Upper lobe of right lung (tissue), 1 donor: Measurements from ENCODE around the gene CLEC20A. TPM values are rescaled to one million over a fixed set of nuclear protein-coding genes. Genes with fewer than 3 reads are reported as not detected.

Experiments used
- ATAC-seq: fragments of 200-7000 bp; cut with Tn5 transposase; one replicate; pipeline ENCODE4 v1.9.1; 2020; ENCODE audit warnings: mild to moderate bottlenecking, moderate library complexity
- DNase-seq: peaks from one replicate; pipeline ENCODE4 v3.0.0-alpha.2; 2020
- H3K27ac ChIP-seq: fragments of 200-600 bp; one replicate; pipeline ENCODE4 v1.8.0; 2022
- H3K27me3 ChIP-seq: fragments of 200-600 bp; one replicate; pipeline ENCODE4 v1.8.0; 2022; ENCODE audit warnings: mild to moderate bottlenecking
- H3K36me3 ChIP-seq: fragments of 200-600 bp; one replicate; pipeline ENCODE4 v1.8.0; 2022
- H3K4me1 ChIP-seq: fragments of 200-600 bp; one replicate; pipeline ENCODE4 v1.8.0; 2022
- H3K4me3 ChIP-seq: fragments of 200-600 bp; one replicate; pipeline ENCODE4 v1.8.0; 2022; ENCODE audit warnings: mild to moderate bottlenecking
- H3K9me3 ChIP-seq: fragments of 200-600 bp; one replicate; pipeline ENCODE4 v1.8.0; 2022
- intact Hi-C: fragments of 100-400 bp; cut with DNase I; formaldehyde crosslinking; loops from one replicate; pipeline ENCODE4 v1.11.0; 2022
- total RNA-seq: library from RNA; stranded (reverse); fragmentation: NEBNext Ultra II Directional; extraction: Animal tissue kit (Norgen Biotek cat#: 25700); gene quantifications from one replicate; pipeline ENCODE4 v1.2.1, GENCODE V29; 2021
- TF ChIP-seq, protein P1 (sequence below): fragments of 200-600 bp; IDR thresholded peaks from one replicate; pipeline ENCODE4 v1.8.0; 2022; ENCODE audit warnings: antibody characterized with exemption
- donor health status: DM: no; HTN: yes; CAD: no; lungs with severe emphysema.

The CLEC20A gene
- total RNA-seq, 1 donor from 2014 or later, result not detected

DNA sequence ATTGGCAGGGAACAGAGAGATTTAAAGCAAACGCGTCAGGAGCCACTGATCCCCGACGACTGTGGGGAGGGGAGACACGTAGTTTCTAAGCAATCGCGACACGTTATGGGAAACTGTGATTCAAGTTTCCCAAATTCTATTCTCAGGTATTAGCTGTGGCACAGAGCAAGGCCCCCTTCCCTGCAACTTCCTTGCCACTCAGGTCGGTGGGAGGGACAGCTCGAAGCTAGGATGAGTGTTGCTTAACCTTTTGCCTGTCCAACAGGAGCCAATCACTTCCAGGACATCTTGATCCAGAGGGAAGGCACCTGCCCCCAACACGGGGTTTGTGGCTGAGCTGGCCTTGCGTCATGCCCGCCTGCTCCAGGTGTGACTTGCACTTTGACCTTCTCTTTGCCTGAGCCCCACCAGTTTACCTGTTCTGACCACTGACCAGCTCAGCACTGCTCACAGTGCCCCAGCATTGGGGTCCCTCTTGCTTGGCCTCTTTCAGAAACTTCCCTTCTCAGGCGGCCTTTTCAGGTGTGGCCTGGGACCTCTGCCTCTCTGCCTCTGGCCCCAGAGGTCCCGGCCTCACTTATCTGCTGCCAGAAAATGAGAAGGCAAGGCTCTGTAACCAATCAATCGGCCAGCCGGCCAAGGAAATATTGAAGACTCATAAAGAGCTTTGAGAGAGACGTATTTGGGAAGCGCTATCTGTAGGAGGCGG lies 40.8 kb upstream of the CLEC20A start:
- H3K27ac ChIP-seq, result no peak overlapping the region
- no peak overlapping the region for H3K4me3 ChIP-seq
- no peaks in the 10 kb centered on the region for H3K36me3 ChIP-seq
- TF ChIP-seq, protein P1, sequence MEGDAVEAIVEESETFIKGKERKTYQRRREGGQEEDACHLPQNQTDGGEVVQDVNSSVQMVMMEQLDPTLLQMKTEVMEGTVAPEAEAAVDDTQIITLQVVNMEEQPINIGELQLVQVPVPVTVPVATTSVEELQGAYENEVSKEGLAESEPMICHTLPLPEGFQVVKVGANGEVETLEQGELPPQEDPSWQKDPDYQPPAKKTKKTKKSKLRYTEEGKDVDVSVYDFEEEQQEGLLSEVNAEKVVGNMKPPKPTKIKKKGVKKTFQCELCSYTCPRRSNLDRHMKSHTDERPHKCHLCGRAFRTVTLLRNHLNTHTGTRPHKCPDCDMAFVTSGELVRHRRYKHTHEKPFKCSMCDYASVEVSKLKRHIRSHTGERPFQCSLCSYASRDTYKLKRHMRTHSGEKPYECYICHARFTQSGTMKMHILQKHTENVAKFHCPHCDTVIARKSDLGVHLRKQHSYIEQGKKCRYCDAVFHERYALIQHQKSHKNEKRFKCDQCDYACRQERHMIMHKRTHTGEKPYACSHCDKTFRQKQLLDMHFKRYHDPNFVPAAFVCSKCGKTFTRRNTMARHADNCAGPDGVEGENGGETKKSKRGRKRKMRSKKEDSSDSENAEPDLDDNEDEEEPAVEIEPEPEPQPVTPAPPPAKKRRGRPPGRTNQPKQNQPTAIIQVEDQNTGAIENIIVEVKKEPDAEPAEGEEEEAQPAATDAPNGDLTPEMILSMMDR, result no peak
- no peaks in the 10 kb centered on the region for H3K9me3 ChIP-seq
- intact Hi-C loops, result no loop called here
- DNase-seq, result no peak
- no peak for ATAC-seq
- no peaks in the 10 kb centered on the region for H3K27me3 ChIP-seq
- H3K4me1 ChIP-seq, result peaks cover 10% of the 10 kb centered on the region

DNA sequence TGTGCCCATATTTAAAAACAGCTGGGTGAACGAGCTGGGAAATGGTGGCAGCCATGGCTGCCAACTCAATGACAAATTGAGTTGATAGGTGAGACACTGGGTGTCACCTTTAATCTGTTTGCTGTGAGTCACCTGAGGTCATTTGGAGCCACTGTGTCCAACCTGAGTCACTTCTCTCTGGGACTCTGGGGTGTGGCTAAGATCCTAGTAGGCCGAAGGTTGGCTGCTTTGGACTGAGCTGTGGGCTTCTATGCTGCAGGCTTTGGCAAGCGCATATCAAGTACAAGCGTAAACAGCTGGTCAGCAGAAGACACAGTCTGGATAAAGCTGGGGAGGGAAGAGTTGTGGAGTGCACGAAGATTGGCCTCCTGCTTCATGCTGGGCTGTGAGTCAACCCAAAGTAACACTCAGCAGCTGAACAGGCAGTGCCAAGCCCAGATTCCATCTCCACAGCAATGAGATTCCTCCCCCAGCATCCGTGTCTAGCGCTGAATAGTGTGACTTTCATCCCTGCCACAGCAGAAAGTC lies 40.1 kb upstream of the CLEC20A start:
- peaks cover 7% of the 10 kb centered on the region for H3K4me1 ChIP-seq
- H3K36me3 ChIP-seq, result no peaks in the 10 kb centered on the region
- intact Hi-C loops, result no loop called here
- TF ChIP-seq, protein P1, result no peak
- no peaks in the 10 kb centered on the region for H3K9me3 ChIP-seq
- DNase-seq (no peak), ATAC-seq (peak; percentile 66)
- no peak overlapping the region for H3K27ac ChIP-seq
- H3K4me3 ChIP-seq, result no peak overlapping the region
- H3K27me3 ChIP-seq, result no peaks in the 10 kb centered on the region

DNA sequence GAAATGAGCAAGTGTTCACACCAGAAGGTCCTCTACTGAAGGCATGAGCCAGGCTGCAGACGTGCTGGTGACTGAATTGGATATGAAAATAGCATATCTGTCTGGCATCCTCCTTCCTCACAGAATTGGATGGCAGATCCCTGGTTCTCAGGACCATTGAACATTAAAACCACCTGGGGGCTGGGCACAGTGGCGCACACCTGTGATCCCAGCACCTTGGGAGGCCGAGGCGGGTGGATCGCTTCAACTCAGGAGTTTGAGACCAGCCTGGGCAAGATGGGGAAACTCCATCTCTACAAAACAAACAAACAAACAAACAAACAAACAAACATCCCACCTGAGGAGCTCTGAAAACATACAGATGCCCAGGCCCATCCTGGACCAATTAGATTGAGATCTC lies 39.6 kb upstream of the CLEC20A start:
- H3K4me1 ChIP-seq, result peaks cover 4% of the 10 kb centered on the region
- H3K36me3 ChIP-seq, result no peaks in the 10 kb centered on the region
- H3K27ac ChIP-seq, result no peak overlapping the region
- TF ChIP-seq, protein P1, result no peak
- H3K4me3 ChIP-seq, result no peak overlapping the region
- no peaks in the 10 kb centered on the region for H3K27me3 ChIP-seq
- DNase-seq, result no peak
- intact Hi-C loops, result no loop called here
- no peak for ATAC-seq
- no peaks in the 10 kb centered on the region for H3K9me3 ChIP-seq

DNA sequence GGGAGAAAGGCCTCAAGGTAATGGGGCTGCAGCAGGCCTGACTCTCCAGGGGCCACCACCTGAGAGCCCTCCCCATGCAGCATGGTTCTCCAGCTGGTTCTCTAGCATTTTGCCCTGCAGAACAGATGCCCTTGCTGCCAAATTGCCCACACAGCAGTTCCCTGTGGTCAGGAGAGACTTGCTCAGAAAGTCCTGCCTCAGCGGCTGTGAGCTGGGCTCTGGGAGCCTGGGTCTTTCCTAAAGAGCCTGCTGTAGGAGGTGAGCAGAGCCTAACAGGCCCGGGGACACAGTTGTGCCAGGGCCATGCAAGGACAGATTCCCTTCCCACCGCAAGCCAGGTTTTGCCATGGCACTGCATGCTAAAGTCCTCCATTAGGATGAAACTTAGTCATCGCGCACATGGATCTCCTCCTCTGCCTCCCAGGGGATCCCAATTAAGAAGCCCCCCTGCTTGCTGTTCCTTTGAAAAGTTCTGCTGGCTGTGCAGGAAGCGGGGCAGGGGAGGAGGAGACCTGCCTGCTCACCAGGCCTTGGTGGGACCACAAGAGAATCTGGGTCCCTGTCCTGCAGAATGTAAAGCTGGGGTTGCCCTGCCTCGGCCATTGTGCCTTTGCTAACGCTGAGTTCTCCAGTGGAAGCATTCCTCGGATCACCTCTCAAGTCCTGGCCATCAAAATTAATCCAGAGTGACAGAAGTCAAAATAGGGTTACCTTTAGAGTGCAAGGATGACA lies 37.5 kb upstream of the CLEC20A start:
- TF ChIP-seq, protein P1, result no peak
- Histone ChIP-seq H3K4me3 (no peak overlapping the region), H3K4me1 (peaks cover 4% of the 10 kb centered on the region), H3K36me3 (no peaks in the 10 kb centered on the region), H3K27me3 (no peaks in the 10 kb centered on the region), H3K9me3 (no peaks in the 10 kb centered on the region), H3K27ac (no peak overlapping the region)
- ATAC-seq (no peak), DNase-seq (no peak)
- intact Hi-C loops, result no loop called here

DNA sequence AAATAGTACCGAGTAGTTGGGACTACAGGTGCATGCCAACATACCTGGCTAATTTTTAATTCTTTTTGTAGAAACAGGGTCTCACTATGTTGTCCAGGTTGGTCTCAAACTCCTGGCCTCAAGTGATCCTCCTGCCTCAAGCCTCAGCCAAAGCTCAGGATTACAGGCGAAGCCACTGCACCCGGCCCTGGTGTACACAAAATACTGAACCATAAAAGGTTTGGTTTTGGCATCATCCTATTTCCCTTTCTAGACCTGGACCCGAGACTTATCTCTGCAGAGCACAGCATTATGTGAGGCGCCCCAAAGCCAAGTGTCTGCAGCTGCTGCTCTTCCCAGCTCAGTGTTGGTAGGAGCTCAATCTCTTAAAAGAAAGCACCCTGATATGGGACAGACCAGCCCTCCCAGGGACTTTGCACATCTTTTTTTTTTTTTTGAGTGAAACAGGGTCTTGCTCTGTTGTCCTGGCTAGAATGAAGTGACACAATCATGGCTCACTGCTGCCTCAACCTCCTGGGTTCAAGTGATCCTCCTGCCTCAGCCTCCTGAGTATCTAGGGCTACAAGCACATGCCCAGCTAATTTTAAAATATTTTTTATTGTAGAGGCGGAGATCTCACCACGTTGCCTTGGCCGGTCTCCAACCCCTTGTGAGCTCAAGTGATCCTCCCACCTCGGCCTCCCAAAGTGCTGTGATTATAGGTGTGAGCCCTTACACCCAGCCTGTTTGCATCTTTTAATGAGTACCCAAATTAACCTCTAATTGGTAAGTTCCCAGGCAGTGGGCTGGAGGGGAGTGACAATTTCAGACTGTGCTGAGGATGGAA lies 36.6 kb upstream of the CLEC20A start:
- no peaks in the 10 kb centered on the region for H3K36me3 ChIP-seq
- H3K27me3 ChIP-seq, result no peaks in the 10 kb centered on the region
- H3K9me3 ChIP-seq, result no peaks in the 10 kb centered on the region
- intact Hi-C loops, result no loop called here
- H3K4me1 ChIP-seq, result peaks cover 4% of the 10 kb centered on the region
- no peak overlapping the region for H3K4me3 ChIP-seq
- no peak overlapping the region for H3K27ac ChIP-seq
- TF ChIP-seq, protein P1, result no peak
- DNase-seq, result no peak
- ATAC-seq, result no peak
